HUES6 (cell line): ENCODE measurements around the gene PGM2.
"Not testable (repeated sequence)": the region's sequence is repeated elsewhere in the genome, so short reads cannot be mapped to it uniquely, and the experiment has no call there.

ENCODE experiments used
- H3K27ac ChIP-seq: 2 replicates; pipeline ENCODE4 v1.7.0; 2013; ENCODE audit warnings: low read depth, mild to moderate bottlenecking, low read length, inconsistent platforms
- H3K27me3 ChIP-seq: 2 replicates; pipeline ENCODE4 v1.6.1; 2013; ENCODE audit warnings: low read length; ENCODE audit not compliant: control insufficient read depth, insufficient read depth
- H3K36me3 ChIP-seq: 2 replicates; pipeline ENCODE4 v1.6.1; 2013; ENCODE audit warnings: low read length; ENCODE audit not compliant: control insufficient read depth, insufficient read depth
- H3K4me1 ChIP-seq: 2 replicates; pipeline ENCODE4 v1.6.1; 2013; ENCODE audit warnings: low read length; ENCODE audit not compliant: control insufficient read depth, insufficient read depth
- H3K4me3 ChIP-seq: 2 replicates; pipeline ENCODE4 v1.5.1; 2013; ENCODE audit warnings: low read depth, low read length
- H3K9ac ChIP-seq: one replicate; pipeline ENCODE4 v1.6.1; 2013; ENCODE audit warnings: mild to moderate bottlenecking, low read length
- H3K9me3 ChIP-seq: 2 replicates; pipeline ENCODE4 v1.6.1; 2013; ENCODE audit warnings: low read depth, low read length; ENCODE audit not compliant: control insufficient read depth, insufficient read depth

The PGM2 gene

DNA sequence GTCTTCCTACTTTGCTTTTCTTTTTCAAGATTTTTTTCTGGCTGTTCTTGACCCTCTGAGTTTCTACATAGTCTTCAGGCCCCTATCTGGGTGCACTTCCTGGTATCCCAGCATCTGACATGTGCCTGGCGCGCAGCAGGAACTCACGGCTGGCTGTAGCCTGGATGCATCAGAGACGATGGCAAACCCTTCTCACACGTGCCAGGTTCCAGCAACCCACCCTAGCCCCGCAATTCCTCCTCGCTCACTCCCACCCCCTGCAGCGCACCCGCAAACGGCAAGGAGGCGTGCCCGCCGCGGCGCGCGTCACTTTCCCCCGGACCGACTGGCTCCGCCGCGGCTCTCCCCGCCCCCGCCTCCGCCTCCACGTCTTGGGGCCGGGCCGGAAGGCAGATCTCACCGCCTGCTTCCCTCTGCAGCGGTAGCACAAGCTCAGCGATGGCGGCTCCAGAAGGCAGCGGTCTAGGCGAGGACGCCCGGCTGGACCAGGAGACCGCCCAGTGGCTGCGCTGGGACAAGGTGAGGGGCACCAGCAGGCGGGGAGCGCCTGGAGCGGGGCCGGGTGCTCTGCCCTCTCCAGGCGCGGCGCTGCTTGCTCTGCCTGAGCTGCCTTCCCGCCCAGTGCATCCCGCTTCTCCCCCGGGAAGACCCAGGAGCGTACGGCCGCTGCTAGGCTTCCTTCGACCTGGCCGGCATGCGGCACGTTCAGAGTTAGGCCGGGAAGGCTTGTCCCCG, at the start of gene PGM2:
Gene PGM2 (plus strand): TSS at position 392 of the 735 bp plus-strand sequence. CDS start 47 bp downstream, at position 439.
- peaks cover 15% of the 10 kb centered on the region for H3K4me1 ChIP-seq
- H3K4me3 ChIP-seq: peak within 1 kb of the TSS; percentile 82
- no peak within 1 kb of the TSS for H3K27ac ChIP-seq
- H3K36me3 ChIP-seq: peaks cover 14% of the 10 kb centered on the region
- H3K27me3 ChIP-seq: peaks cover 17% of the 10 kb centered on the region
- H3K9me3 ChIP-seq: no peaks in the 10 kb centered on the region
- H3K9ac ChIP-seq: peak within 1 kb of the TSS; percentile 75

GRCh38 chr4:37779896-37780295, 46.6 kb upstream of the PGM2 start:
- Histone ChIP-seq H3K4me3 (no peak overlapping the region), H3K9ac (no peak overlapping the region), H3K4me1 (no peaks in the 10 kb centered on the region), H3K27ac (no peak overlapping the region), H3K27me3 (no peaks in the 10 kb centered on the region), H3K36me3 (no peaks in the 10 kb centered on the region), H3K9me3 (peaks cover 2% of the 10 kb centered on the region; the same call in 1 of the 2 replicates)

GRCh38 chr4:37780444-37781130, 45.9 kb upstream of the PGM2 start:
- Histone ChIP-seq H3K4me3 (no peak overlapping the region), H3K27ac (no peak overlapping the region), H3K9me3 (peaks cover 2% of the 10 kb centered on the region; the same call in 1 of the 2 replicates), H3K27me3 (no peaks in the 10 kb centered on the region), H3K36me3 (no peaks in the 10 kb centered on the region), H3K4me1 (no peaks in the 10 kb centered on the region), H3K9ac (no peak overlapping the region)

GRCh38 chr4:37781131-37781455, 45.4 kb upstream of the PGM2 start:
- Histone ChIP-seq H3K9me3 (peaks cover 7% of the 10 kb centered on the region; the same call in 1 of the 2 replicates), H3K4me3 (no peak overlapping the region), H3K4me1 (no peaks in the 10 kb centered on the region), H3K9ac (no peak overlapping the region), H3K27me3 (no peaks in the 10 kb centered on the region), H3K27ac (no peak overlapping the region), H3K36me3 (no peaks in the 10 kb centered on the region)

- not testable (repeated sequence) for H3K4me1 ChIP-seq, H3K27ac ChIP-seq, H3K4me3 ChIP-seq, H3K27me3 ChIP-seq, H3K9me3 ChIP-seq, H3K9ac ChIP-seq, H3K36me3 ChIP-seq
Measured at GRCh38 chr4:37786267-37786666, 40.2 kb upstream of the PGM2 start.

DNA sequence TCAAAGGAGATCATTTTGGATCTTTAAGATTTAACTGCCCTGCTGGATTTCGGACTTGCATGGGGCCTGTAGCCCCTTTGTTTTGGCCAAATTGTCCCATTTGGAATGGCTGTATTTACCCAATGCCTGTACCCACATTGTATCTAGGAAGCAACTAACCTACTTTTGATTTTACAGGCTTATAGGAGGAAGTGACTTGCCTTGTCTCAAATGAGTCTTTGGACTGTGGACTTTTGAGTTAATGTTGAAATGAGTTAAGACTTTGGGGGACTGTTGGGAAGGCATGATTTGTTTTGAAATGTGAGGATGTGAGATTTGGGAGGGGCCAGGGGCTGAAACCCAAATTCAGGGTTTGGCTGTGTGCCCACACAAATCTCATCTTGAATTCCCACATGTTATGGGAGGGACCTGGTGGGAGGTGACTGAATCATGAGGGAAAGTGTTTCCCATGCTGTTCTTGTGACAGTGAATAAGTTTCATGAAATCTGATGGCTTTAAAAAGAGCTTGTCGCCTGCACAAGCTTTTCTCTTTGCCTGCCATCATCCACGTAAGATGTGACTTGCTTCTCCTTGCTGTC, 38.5 kb upstream of the PGM2 start:
- H3K9me3 ChIP-seq: peaks cover 18% of the 10 kb centered on the region
- H3K36me3 ChIP-seq, H3K4me1 ChIP-seq, H3K27me3 ChIP-seq, H3K27ac ChIP-seq, H3K9ac ChIP-seq, H3K4me3 ChIP-seq: not testable (repeated sequence)

DNA sequence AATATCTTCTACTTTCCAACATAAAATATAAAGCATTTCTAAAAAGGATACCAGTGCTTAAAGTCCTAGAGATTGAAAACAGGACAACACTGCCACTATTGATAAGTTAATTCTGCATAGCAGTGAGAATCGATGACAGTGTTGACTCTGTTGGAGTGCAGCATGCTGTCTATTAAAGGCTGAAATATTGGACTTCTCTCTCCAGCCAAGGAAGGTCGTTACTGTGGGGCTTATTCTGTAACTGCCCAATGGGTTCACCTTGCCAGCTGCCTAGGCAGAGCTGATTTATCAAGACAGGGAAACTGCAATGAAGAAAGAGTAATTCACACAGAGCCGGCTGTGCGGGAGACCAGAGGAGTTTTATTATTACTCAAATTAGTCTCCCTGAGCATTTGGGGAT, 37.7 kb upstream of the PGM2 start:
- Histone ChIP-seq H3K9me3 (peaks cover 21% of the 10 kb centered on the region), H3K27ac (no peak overlapping the region), H3K27me3 (no peaks in the 10 kb centered on the region), H3K4me3 (no peak overlapping the region), H3K36me3 (no peaks in the 10 kb centered on the region), H3K9ac (no peak overlapping the region), H3K4me1 (no peaks in the 10 kb centered on the region)

DNA sequence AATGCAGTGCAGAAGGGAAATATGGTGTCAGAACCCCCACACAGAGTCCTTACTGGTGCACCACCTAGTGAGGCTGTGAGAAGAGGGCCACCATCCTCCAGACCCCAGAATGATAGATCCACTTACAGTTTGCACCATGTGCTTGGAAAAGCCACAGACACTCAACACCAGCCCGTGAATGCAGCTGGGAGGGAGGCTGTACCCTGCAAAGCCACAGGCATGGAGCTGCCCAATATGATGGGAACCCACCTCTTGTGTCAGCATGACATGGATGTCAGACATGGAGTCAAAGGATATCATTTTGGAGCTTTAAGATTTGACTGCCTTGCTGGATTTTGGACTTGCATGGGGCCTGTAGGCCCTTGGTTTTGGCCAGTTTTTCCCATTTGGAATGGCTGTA, 34.2 kb upstream of the PGM2 start:
- peaks cover 14% of the 10 kb centered on the region for H3K9me3 ChIP-seq

DNA sequence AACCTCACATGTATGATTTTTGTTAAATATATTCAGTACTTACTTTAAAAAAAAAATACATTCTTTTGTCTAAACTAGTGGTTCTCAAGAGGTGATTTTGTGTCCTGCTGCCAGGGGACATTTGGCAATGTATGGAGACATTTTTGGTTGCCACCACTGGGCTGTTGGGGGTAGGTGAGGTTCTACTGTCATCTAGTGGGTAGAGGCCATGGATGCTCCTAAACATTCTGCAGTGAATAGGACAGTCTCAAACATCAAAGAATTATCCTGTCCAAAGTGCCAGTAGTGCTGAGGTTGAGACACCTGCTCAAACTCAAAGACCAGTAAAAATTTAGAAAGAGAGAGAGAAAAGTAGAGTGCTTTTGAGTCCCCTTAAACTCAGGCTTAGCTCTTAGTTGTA, 32.9 kb upstream of the PGM2 start:
- H3K9ac ChIP-seq: no peak overlapping the region
- H3K4me3 ChIP-seq: no peak overlapping the region
- no peak overlapping the region for H3K27ac ChIP-seq
- H3K9me3 ChIP-seq: peaks cover 14% of the 10 kb centered on the region
- no peaks in the 10 kb centered on the region for H3K4me1 ChIP-seq
- no peaks in the 10 kb centered on the region for H3K36me3 ChIP-seq
- no peaks in the 10 kb centered on the region for H3K27me3 ChIP-seq

More for the DNA sequence above, 34.2 kb upstream of the PGM2 start:
- H3K36me3 ChIP-seq: no peaks in the 10 kb centered on the region
- H3K4me3 ChIP-seq: no peak overlapping the region
- no peak overlapping the region for H3K9ac ChIP-seq
- H3K27ac ChIP-seq: no peak overlapping the region
- no peaks in the 10 kb centered on the region for H3K4me1 ChIP-seq
- no peaks in the 10 kb centered on the region for H3K27me3 ChIP-seq

- Histone ChIP-seq H3K27ac (no peak overlapping the region), H3K9ac (no peak overlapping the region), H3K27me3 (no peaks in the 10 kb centered on the region), H3K9me3 (peaks cover 14% of the 10 kb centered on the region), H3K4me1 (no peaks in the 10 kb centered on the region), H3K4me3 (no peak overlapping the region), H3K36me3 (no peaks in the 10 kb centered on the region)
Measured at GRCh38 chr4:37794056-37794455, 32.4 kb upstream of the PGM2 start.

- Histone ChIP-seq H3K27ac (no peak overlapping the region), H3K9ac (no peak overlapping the region), H3K36me3 (no peaks in the 10 kb centered on the region)
Measured at GRCh38 chr4:37795581-37796195, 30.8 kb upstream of the PGM2 start.

More at GRCh38 chr4:37795581-37796195, 30.8 kb upstream of the PGM2 start:
- H3K9me3 ChIP-seq: peaks cover 14% of the 10 kb centered on the region
- no peaks in the 10 kb centered on the region for H3K4me1 ChIP-seq
- no peak overlapping the region for H3K4me3 ChIP-seq
- no peaks in the 10 kb centered on the region for H3K27me3 ChIP-seq
